ENCODE measurements around the gene RNFT2.
"Not testable (repeated sequence)": the region's sequence is repeated elsewhere in the genome, so short reads cannot be mapped to it uniquely, and the experiment has no call there.

The RNFT2 gene

GRCh38 chr12:116799955-116800354 is 61.8 kb downstream of the RNFT2 start:
- DNase-seq: no peak

GRCh38 chr12:116800918-116801317 is 62.8 kb downstream of the RNFT2 start:
- no peak for DNase-seq

- no peak for DNase-seq
Measured at GRCh38 chr12:116802018-116802417, 63.9 kb downstream of the RNFT2 start.

GRCh38 chr12:116803013-116803736 is 65.1 kb downstream of the RNFT2 start:
- no peak for DNase-seq

- DNase-seq: no peak
Measured at GRCh38 chr12:116804051-116804450, 65.9 kb downstream of the RNFT2 start.

GRCh38 chr12:116806845-116807440 is 68.8 kb downstream of the RNFT2 start:
- no peak for DNase-seq

GRCh38 chr12:116807546-116807945 is 69.4 kb downstream of the RNFT2 start:
- no peak for DNase-seq

GRCh38 chr12:116808113-116809105 is 70.3 kb downstream of the RNFT2 start:
- no peak for DNase-seq

- DNase-seq: no peak
Measured at GRCh38 chr12:116812238-116812637, 74.1 kb downstream of the RNFT2 start.

GRCh38 chr12:116813271-116814041 is 75.3 kb downstream of the RNFT2 start:
- DNase-seq: no peak

- not testable (repeated sequence) for DNase-seq
Measured at GRCh38 chr12:116814766-116815165, 76.7 kb downstream of the RNFT2 start.

GRCh38 chr12:116818341-116818856 is 80.3 kb downstream of the RNFT2 start:
- DNase-seq: no peak

GRCh38 chr12:116818948-116819832 is 81.1 kb downstream of the RNFT2 start:
- peak; percentile 92 for DNase-seq

GRCh38 chr12:116820064-116820656 is 82.0 kb downstream of the RNFT2 start:
- no peak for DNase-seq

GRCh38 chr12:116821291-116821690 is 83.2 kb downstream of the RNFT2 start:
- DNase-seq: no peak

- DNase-seq: no peak
Measured at GRCh38 chr12:116827432-116827831, 89.3 kb downstream of the RNFT2 start.

GRCh38 chr12:116832353-116832752 is 94.2 kb downstream of the RNFT2 start:
- DNase-seq: no peak

- no peak for DNase-seq
Measured at GRCh38 chr12:116833474-116833873, 95.4 kb downstream of the RNFT2 start.

GRCh38 chr12:116835484-116835883 is 97.4 kb downstream of the RNFT2 start:
- no peak for DNase-seq

GRCh38 chr12:116837097-116837496 is 99.0 kb downstream of the RNFT2 start:
- no peak for DNase-seq

GRCh38 chr12:116838365-116838764 is 100.2 kb downstream of the RNFT2 start:
- no peak for DNase-seq
